DMS 273 treated with DMSO at 0.1 percent for 48 hours (cell line): Measurements from ENCODE around the gene MAGI1.

Experiments used
- DNase-seq: peaks from one replicate; lab custom pipeline; 2025; lab: John Stamatoyannopoulos, UW

Gene MAGI1

GRCh38 chr3:66012711-66013110 is 26.0 kb downstream of the MAGI1 start:
- DNase-seq, result no peak

GRCh38 chr3:66010739-66011655 is 27.7 kb downstream of the MAGI1 start:
- no peak for DNase-seq

- DNase-seq, result no peak
Observed at GRCh38 chr3:66010348-66010738, 28.4 kb downstream of the MAGI1 start.

GRCh38 chr3:66004244-66004643 is 34.5 kb downstream of the MAGI1 start:
- DNase-seq, result no peak

GRCh38 chr3:66001626-66002025 is 37.1 kb downstream of the MAGI1 start:
- DNase-seq, result no peak

GRCh38 chr3:66000506-66000905 is 38.2 kb downstream of the MAGI1 start:
- no peak for DNase-seq

- DNase-seq, result no peak
Observed at GRCh38 chr3:65999606-66000005, 39.1 kb downstream of the MAGI1 start.

- DNase-seq, result no peak
Observed at GRCh38 chr3:65996589-65996988, 42.1 kb downstream of the MAGI1 start.

- no peak for DNase-seq
Observed at GRCh38 chr3:65995515-65995914, 43.2 kb downstream of the MAGI1 start.

GRCh38 chr3:65995030-65995429 is 43.7 kb downstream of the MAGI1 start:
- DNase-seq, result no peak

- DNase-seq, result no peak
Observed at GRCh38 chr3:65993134-65993900, 45.4 kb downstream of the MAGI1 start.

- no peak for DNase-seq
Observed at GRCh38 chr3:65992106-65992505, 46.6 kb downstream of the MAGI1 start.

- DNase-seq, result no peak
Observed at GRCh38 chr3:65988411-65989180, 50.1 kb downstream of the MAGI1 start.

GRCh38 chr3:65986285-65986684 is 52.4 kb downstream of the MAGI1 start:
- DNase-seq, result no peak

- no peak for DNase-seq
Observed at GRCh38 chr3:65984975-65985374, 53.7 kb downstream of the MAGI1 start.

- DNase-seq, result no peak
Observed at GRCh38 chr3:65983100-65983499, 55.6 kb downstream of the MAGI1 start.

GRCh38 chr3:65979731-65980130 is 59.0 kb downstream of the MAGI1 start:
- DNase-seq, result no peak

GRCh38 chr3:65979162-65979561 is 59.6 kb downstream of the MAGI1 start:
- DNase-seq, result no peak

- no peak for DNase-seq
Observed at GRCh38 chr3:65978116-65978515, 60.6 kb downstream of the MAGI1 start.

- no peak for DNase-seq
Observed at GRCh38 chr3:65975032-65975431, 63.7 kb downstream of the MAGI1 start.

- DNase-seq, result no peak
Observed at GRCh38 chr3:65974509-65974908, 64.2 kb downstream of the MAGI1 start.

- no peak for DNase-seq
Observed at GRCh38 chr3:65972765-65973164, 66.0 kb downstream of the MAGI1 start.
